Measurements from ENCODE around the gene ULBP3. TPM values are rescaled to one million over a fixed set of nuclear protein-coding genes. Genes with fewer than 3 reads are reported as not detected.
A peak's percentile ranks its signal among the peaks of the same experiment; 100 is the strongest.
"Not testable (repeated sequence)": the region's sequence is repeated elsewhere in the genome, so short reads cannot be mapped to it uniquely, and the experiment has no call there.

The ULBP3 gene
- total and polyA plus RNA-seq, 4 donors = 0.39 to 0.75 (median 0.41) TPM; not detected in 1

DNA sequence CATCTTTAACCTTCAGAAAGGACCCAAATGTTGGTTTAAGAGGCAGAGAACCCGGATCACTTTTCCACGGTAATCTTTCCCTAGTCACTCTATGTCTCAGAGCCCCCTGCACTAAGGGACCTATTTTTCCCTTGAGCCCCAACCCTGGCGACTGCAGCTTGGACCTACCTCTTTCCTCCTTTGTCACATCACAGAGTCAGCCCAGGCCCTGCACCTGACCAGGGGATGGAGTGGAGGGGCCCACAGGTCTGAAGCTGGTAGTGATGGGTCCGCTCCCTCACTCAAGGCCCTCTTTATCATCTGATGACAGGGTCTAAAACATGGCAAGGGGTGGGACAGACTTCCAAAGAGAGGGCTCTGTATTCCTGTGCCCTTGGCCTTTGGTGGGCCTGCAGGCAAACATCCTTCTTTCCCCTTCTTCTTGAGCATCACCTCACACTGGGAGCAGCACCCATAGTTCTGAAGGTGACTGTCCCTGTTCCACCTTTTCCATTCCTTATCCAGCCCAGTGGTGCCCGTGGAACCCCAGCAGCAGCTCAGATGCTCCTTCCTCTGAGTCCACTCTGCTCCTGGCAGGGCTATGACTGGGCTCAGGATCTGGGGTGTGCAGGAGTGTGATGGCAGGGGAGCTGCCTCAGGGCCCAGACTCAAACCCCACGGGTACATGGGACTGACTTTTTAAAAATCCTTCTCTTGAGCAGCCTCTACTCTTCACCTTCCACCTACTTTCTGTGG, 49.9 kb downstream of the ULBP3 start:
- Histone ChIP-seq H3K4me3 (ENCODE audit: low read length in 2 of 2) (no peak overlapping the region), H3K27me3 (ENCODE audit: control insufficient read depth in 1 of 2, insufficient read depth in 2 of 2, low read length in 1 of 2) (no peaks in the 10 kb centered on the region), H3K27ac (ENCODE audit: low read depth in 1 of 2, low read length in 2 of 2) (no peak overlapping the region), H3K4me1 (ENCODE audit: control insufficient read depth in 1 of 2, insufficient read depth in 2 of 2, low read length in 2 of 2) (no peaks in the 10 kb centered on the region), H3K9me3 (ENCODE audit: control insufficient read depth, low read length) (no peaks in the 10 kb centered on the region), H3K36me3 (ENCODE audit: control insufficient read depth in 1 of 2, insufficient read depth in 2 of 2, low read length in 1 of 2) (no peaks in the 10 kb centered on the region)
- DNase-seq = peak in 1 of 2 donors; percentile 63
- intact Hi-C loops (cut with DNase I) = loop anchor here in 1 of 2 donors (5.0 kb wide), 1 partner anchor 182 kb away; no protein-coding TSS in a partner anchor
- no peak for ATAC-seq (ENCODE audit: low FRiP score)
- 66 to 72% methylated on average over 6 of the region's 6 CpGs for WGBS, 2 donors

DNA sequence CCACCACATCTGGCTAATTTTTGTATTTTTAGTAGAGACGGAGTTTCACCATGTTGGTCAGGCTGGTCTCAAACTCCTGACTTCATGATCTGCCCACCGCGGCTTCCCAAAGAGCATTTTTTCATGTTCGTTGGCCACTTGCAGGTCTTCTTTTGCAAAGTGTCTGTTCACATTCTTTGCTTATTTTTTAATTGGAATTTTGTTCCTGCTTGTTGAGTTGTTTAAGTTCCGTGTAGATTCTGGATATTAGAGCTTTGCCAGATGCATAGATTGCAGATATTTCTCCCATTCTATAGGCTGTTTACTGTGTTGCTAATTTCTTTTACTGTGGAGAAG, 51.8 kb downstream of the ULBP3 start:
- DNase-seq; H3K9me3 ChIP-seq (ENCODE audit: control insufficient read depth, low read length); H3K27ac ChIP-seq (ENCODE audit: low read depth in 1 of 2, low read length in 2 of 2); H3K36me3 ChIP-seq (ENCODE audit: control insufficient read depth in 1 of 2, insufficient read depth in 2 of 2, low read length in 1 of 2); H3K4me3 ChIP-seq (ENCODE audit: low read length in 2 of 2); H3K27me3 ChIP-seq (ENCODE audit: control insufficient read depth in 1 of 2, insufficient read depth in 2 of 2, low read length in 1 of 2); ATAC-seq (ENCODE audit: low FRiP score); H3K4me1 ChIP-seq (ENCODE audit: control insufficient read depth in 1 of 2, insufficient read depth in 2 of 2, low read length in 2 of 2): not testable (repeated sequence)
- intact Hi-C loops (cut with DNase I) = loop anchor here (2.0 to 5.0 kb wide), 3 partner anchors 80 to 180 kb away; no protein-coding TSS in a partner anchor
- 6 to 8% methylated on average over 5 of the region's 5 CpGs for WGBS, 2 donors

DNA sequence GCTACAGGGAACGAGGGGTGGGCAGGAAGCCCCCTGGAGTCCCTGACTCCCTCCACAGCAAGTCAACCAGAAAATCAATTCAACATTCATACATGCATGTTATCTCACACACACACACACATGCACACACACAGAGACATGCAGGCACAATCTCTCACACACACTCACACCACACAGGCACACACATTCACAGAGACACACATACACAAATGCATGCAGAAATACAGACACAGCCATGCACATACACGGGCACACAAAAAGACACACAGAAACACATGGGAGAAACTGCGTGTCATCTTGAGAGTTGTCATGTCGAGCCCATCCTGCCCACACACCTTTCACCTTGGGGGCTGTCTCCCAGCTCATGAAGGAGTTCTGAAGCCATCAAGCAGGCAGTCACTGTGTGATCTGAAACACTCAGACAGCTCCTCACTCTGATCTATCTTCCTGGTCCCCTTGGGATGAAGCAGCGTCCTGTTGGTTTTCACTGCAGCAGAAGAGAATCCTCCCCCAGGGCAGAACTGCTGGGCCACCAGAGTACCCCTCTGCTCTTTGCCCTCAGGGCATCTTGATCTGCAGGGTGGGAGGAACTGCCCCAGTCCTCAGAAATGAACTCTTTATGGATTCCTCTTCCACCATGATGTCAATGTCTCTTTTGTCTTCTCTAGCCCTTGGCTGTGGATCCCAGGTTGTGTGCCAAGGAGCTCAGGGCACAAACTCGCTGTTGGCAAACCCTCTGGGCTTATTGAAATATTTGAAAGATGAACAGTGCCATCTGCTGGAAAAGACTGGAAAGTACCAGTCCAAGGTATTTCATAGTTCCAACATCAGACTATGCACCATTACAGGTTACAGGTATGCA, 52.4 kb downstream of the ULBP3 start:
- H3K36me3 ChIP-seq (ENCODE audit: control insufficient read depth in 1 of 2, insufficient read depth in 2 of 2, low read length in 1 of 2) = no peaks in the 10 kb centered on the region
- 24 to 26% methylated on average over 6 of the region's 6 CpGs for WGBS, 2 donors
- DNase-seq (no peak), ATAC-seq (ENCODE audit: low FRiP score) (peak; percentile 73)
- intact Hi-C loops (cut with DNase I) = loop anchor here (2.0 to 5.0 kb wide), 3 partner anchors 80 to 179 kb away; no protein-coding TSS in a partner anchor
- H3K9me3 ChIP-seq (ENCODE audit: control insufficient read depth, low read length) = no peaks in the 10 kb centered on the region
- no peak overlapping the region for H3K27ac ChIP-seq (ENCODE audit: low read depth in 1 of 2, low read length in 2 of 2)
- H3K4me1 ChIP-seq (ENCODE audit: control insufficient read depth in 1 of 2, insufficient read depth in 2 of 2, low read length in 2 of 2) = no peaks in the 10 kb centered on the region
- H3K27me3 ChIP-seq (ENCODE audit: control insufficient read depth in 1 of 2, insufficient read depth in 2 of 2, low read length in 1 of 2) = no peaks in the 10 kb centered on the region
- H3K4me3 ChIP-seq (ENCODE audit: low read length in 2 of 2) = no peak overlapping the region

DNA sequence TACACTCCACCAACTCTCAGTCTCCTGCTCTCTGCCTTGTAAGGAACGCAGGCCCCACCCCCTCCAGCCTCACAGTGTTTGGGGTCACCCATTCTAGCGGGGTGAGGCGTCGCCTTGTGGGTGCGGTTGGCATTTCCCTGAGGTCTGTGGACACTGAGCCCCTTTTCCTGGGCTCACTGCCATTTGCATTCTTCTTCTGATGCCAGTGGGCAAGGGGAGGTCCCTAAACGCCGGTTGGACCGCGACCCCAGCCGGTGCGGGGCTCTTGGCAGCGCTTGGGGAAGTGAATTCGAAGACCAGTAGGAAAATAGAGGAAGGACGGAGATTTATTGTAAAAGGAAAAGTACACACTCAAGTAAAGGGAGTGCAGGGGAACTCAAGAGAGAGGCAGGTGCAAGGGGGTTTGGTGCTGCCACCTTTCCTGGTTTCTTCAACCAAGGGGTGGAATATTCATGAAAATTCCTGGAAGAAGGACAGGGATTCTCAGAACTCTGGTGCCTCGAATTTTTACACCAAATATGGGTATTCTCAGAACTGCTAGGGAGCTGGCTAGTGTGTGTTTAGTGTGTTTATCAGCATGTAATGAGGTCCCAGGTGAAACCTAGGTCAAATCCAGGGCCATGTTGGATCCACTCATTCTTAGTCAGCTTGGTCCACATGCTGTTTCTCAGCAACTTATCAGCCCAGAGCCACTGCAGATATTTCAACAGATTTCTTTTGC, 53.5 kb downstream of the ULBP3 start:
- 7 to 9% methylated on average over 14 to 15 of the region's 15 CpGs for WGBS, 2 donors

DNA sequence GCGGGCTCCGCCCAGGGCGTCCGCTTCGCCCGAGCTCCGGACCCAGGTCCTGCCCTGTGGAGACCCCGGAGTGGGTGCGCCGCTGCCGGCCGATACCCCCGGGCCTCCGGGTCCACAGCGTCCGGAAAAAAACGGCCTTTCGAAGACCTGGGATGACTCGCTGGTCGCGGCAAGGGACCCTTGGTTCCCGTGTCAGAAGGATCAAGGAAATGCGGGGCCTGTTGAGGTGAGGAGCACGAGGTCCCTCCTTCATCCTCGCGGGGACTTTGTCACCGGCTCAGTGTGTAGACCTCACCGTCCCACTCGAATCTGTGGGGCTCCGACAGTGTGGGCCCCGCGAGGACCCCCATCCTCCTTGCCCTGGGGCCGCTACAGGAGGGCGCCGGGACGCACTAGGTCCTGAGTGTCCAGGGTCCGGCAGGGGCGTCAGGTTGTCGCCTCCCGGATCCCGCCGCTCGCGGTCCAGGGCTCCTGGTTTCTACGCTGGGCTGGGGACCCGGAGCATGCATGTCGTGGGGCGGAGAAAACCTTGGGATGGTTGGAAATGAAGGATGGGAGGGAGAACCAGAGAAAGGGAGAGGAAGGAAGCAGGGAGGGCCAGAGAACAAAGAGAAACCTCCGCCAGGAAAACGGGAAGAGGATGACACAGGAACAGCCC, 54.2 kb downstream of the ULBP3 start:
- not testable (repeated sequence) for H3K4me3 ChIP-seq (ENCODE audit: low read length in 2 of 2); H3K27me3 ChIP-seq (ENCODE audit: control insufficient read depth in 1 of 2, insufficient read depth in 2 of 2, low read length in 1 of 2); H3K4me1 ChIP-seq (ENCODE audit: control insufficient read depth in 1 of 2, insufficient read depth in 2 of 2, low read length in 2 of 2); H3K27ac ChIP-seq (ENCODE audit: low read depth in 1 of 2, low read length in 2 of 2); H3K36me3 ChIP-seq (ENCODE audit: control insufficient read depth in 1 of 2, insufficient read depth in 2 of 2, low read length in 1 of 2); DNase-seq; H3K9me3 ChIP-seq (ENCODE audit: control insufficient read depth, low read length); ATAC-seq (ENCODE audit: low FRiP score)
- intact Hi-C loops (cut with DNase I) = loop anchor here in 1 of 2 donors (5.0 kb wide), 1 partner anchor 177 kb away; no protein-coding TSS in a partner anchor
- 7 to 11% methylated on average over 5 to 48 of the region's 50 CpGs for WGBS, 2 donors

More for the DNA sequence above, 53.5 kb downstream of the ULBP3 start:
- ATAC-seq (ENCODE audit: low FRiP score); H3K27me3 ChIP-seq (ENCODE audit: control insufficient read depth in 1 of 2, insufficient read depth in 2 of 2, low read length in 1 of 2); H3K36me3 ChIP-seq (ENCODE audit: control insufficient read depth in 1 of 2, insufficient read depth in 2 of 2, low read length in 1 of 2); H3K4me1 ChIP-seq (ENCODE audit: control insufficient read depth in 1 of 2, insufficient read depth in 2 of 2, low read length in 2 of 2); DNase-seq; H3K9me3 ChIP-seq (ENCODE audit: control insufficient read depth, low read length); H3K4me3 ChIP-seq (ENCODE audit: low read length in 2 of 2); H3K27ac ChIP-seq (ENCODE audit: low read depth in 1 of 2, low read length in 2 of 2): not testable (repeated sequence)
- intact Hi-C loops (cut with DNase I) = loop anchor here (2.0 to 5.0 kb wide), 3 partner anchors 79 to 178 kb away; no protein-coding TSS in a partner anchor

DNA sequence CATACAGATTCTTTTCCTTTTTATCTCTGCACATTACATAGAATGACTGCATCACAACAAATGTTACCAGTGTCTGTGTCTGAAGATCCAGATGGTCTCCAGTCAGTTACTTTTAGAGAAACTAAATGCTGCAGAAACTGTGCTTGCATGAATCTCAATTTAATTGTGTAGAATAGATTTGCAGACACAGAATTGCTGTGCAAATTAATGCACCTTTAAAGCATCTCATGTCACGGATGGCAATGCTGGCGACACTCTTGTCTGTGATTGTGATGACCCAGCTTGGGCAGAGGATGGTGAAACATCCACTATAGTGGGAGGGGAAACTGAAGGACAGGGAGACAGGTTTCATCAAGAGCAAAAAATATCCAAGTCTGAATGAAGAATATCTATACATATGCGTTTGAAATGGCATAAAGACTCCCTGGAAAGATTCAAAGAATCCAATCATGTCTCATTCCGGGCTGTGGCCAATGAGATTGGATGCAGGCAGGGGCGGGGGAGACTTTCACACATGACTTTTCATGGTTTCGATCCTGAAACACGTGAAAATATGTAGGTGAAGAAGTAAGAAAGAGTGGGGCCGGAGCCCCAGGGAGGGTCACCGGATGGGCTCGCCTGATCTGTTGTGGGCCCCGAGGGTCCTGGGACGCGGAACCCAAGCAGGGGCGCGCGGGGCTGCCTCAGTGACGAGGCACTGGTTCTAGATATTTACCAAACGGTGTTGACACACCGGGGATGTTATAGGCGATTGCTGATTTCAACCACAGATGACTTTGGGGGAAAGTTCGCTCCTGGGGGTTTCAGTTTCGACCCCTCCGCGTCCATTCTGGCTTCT, 54.9 kb downstream of the ULBP3 start:
- intact Hi-C loops (cut with DNase I); ATAC-seq (ENCODE audit: low FRiP score): not testable (repeated sequence)
- WGBS, 2 donors = 10 to 16% methylated on average over 6 to 12 of the region's 24 CpGs

DNA sequence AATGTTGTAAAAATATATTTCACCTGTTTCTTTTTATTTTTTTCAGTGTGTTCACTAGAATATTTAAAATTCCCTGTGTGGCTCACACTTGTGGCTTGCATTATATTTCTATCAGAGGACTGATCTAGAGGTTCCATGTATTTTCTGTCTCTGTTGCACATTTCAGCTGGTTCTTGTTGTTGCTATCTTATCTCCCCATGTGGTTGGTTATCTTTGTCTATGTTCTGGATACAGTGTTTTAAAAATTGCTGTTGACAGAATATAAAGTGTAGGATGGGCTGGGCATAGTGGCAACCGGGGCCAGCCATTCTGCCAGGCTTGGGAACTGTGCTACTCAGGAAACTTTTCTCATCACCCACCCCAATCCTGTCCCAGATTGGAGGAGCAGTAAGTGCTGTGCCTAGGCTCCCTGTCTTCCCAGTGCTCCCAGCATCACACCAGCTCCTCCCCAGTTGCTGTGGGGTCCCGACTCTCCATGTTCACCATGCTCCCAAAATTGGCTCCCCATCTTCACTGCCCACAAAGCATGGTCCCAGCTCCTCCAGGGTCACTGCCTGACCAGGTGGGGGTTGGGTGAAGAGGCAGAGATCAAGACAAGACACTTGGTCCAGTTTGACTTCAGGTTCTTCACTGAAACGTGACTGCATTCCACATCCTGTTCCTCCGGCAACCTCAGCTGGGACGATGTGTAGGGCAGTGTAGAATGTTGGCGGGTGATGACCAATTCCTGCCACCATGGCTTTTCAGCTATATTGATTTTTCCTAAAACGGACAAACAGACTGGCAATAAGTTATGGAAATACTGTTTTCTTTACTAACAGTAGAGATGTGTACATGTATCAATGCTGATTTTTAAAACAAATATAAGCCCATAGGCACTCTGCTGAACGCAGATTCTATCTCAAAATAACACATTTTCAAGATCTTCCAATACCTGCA, 55.8 kb downstream of the ULBP3 start:
- H3K27me3 ChIP-seq (ENCODE audit: control insufficient read depth in 1 of 2, insufficient read depth in 2 of 2, low read length in 1 of 2); ATAC-seq (ENCODE audit: low FRiP score); H3K27ac ChIP-seq (ENCODE audit: low read depth in 1 of 2, low read length in 2 of 2); H3K36me3 ChIP-seq (ENCODE audit: control insufficient read depth in 1 of 2, insufficient read depth in 2 of 2, low read length in 1 of 2); H3K4me1 ChIP-seq (ENCODE audit: control insufficient read depth in 1 of 2, insufficient read depth in 2 of 2, low read length in 2 of 2); intact Hi-C loops (cut with DNase I); H3K4me3 ChIP-seq (ENCODE audit: low read length in 2 of 2); H3K9me3 ChIP-seq (ENCODE audit: control insufficient read depth, low read length): not testable (repeated sequence)
- peak in 1 of 2 donors; percentile 23 for DNase-seq
- WGBS, 2 donors = 30 to 44% methylated on average over 8 of the region's 8 CpGs

More for the DNA sequence above, 54.9 kb downstream of the ULBP3 start:
- H3K27ac ChIP-seq (ENCODE audit: low read depth in 1 of 2, low read length in 2 of 2); H3K27me3 ChIP-seq (ENCODE audit: control insufficient read depth in 1 of 2, insufficient read depth in 2 of 2, low read length in 1 of 2); H3K4me1 ChIP-seq (ENCODE audit: control insufficient read depth in 1 of 2, insufficient read depth in 2 of 2, low read length in 2 of 2); H3K36me3 ChIP-seq (ENCODE audit: control insufficient read depth in 1 of 2, insufficient read depth in 2 of 2, low read length in 1 of 2); DNase-seq; H3K9me3 ChIP-seq (ENCODE audit: control insufficient read depth, low read length); H3K4me3 ChIP-seq (ENCODE audit: low read length in 2 of 2): not testable (repeated sequence)
